GM21619 (cell line): ENCODE results near the gene MPZ.

Experiments used
- ATAC-seq: cut with Tn5 transposase; IDR thresholded peaks from one replicate; pipeline ENCODE4 v1.9.1; 2021; ENCODE audit not compliant: unreplicated experiment

The MPZ gene

DNA sequence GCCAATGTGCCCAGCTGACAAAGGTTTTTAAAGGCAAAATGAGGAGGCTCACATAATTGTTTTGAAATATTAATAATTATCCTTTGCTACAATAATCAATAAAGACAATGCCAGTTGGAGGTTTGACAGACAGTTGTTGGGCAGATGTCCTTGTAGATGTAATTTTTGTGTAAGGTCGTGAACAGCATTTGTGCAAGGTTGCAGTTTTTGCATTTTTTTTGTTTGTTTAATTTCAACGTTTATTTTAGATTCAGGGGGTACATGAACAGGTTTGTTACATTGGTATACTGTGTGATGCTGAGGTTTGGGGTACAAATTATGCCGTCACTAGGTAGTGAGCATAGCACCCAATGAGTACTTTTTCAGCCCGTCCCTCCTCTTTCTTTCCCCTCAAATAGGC, 9.3 kb downstream of the MPZ start:
- no peak for ATAC-seq

DNA sequence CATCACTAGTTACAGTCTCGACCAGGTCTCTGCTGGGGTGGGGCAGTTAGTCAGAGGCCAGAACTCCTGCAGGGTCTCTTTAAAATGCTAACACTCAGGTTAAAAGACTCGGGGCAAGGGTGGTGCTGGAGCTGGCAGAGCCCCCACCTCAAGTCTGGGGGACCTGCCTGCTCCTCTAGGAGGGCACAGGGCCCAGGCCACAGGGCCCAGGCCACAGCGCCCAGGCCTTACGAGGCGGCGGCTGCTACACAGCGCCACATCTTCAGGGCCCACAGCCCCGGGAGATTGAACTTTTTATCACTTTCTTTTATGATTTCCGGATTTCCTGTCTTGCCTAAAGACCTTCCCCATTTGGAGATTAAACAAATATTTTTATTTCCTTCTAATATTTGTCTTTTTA, 10.4 kb downstream of the MPZ start:
- no peak for ATAC-seq

GRCh38 chr1:161298116-161298515, 11.7 kb downstream of the MPZ start:
- ATAC-seq, result peak; percentile 53

DNA sequence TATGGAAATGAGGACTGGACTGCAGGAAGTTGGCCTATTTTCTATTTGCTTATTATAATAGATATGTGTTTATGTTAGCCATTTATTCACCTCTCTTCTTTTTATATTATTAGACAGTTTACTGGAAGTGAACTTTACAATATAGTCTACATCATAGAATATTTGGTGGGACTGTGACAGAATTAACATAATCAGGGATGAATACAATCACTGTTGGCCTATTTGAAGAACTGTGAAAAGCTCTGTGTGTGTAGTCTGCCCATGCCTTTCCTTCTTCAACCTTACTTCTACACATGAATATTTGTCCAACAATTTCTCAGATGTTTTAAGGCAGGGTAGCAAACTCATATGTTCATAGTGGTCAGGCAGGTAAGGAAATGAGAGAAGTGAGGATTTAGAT, 12.4 kb downstream of the MPZ start:
- ATAC-seq, result no peak

DNA sequence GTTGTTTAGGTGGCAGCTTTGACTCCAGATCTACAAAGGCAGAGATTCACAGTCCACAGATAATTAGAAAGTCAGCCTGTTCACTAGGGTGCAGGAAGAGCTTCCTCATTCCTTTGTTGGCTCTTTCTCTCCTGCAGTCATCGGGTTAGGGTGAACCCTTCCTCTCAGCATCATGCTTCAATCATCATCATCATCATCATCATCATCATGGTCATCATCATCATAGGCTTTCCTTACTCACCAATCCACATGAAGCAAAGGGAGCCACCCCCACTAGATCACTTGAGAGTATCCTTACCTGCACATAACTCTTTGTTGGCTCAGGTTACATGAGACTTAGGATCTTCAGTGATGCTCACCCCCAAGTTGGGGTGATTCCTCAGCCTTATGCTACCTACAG, 19.0 kb downstream of the MPZ start:
- no peak for ATAC-seq

DNA sequence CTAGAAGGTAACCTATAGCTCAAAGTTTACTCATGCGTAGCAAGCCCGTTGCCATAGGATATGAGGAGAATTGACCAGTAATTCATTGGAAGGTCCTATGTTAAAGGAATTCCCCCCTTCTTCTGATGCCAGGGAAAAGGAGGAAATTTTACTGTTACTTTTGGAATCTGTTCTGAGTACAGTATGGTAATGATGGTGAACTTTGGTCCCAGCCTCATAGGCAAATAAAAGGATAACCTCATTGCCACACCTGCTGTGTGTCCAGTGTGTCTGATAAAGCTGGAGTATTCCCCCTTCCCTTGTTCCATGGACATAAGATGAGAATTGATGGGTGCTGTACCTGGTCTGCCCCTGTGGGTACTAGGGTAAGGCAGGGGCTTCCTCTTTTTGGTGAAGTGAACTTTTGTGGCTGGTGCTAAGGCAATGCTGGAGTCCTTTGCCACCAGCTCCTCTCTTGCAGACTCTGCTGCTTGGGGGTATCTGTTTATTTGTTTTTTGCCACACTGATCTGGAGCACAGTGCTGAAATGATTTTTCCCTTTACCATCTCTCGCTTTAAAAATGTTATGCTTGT, 22.2 kb downstream of the MPZ start:
- ATAC-seq, result no peak

DNA sequence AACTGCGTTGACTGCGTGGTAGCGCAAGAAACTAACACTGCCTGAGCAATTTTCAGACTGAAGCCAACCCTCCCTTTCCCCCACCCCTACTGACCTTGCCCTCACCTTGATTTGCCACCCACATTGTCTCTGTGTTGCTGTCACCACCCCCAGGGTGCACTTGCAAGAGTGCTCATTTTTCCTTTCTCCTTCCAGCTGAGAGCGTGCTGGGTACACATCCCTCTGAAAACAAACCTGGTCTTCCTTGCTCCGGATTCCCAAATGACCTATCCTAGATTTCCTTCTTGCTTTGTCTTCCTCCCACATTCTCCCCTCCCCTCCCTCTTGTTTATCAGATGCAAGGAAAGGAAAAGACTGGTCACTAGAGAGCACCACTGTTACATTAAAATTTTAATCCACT, 24.2 kb downstream of the MPZ start:
- ATAC-seq, result no peak

DNA sequence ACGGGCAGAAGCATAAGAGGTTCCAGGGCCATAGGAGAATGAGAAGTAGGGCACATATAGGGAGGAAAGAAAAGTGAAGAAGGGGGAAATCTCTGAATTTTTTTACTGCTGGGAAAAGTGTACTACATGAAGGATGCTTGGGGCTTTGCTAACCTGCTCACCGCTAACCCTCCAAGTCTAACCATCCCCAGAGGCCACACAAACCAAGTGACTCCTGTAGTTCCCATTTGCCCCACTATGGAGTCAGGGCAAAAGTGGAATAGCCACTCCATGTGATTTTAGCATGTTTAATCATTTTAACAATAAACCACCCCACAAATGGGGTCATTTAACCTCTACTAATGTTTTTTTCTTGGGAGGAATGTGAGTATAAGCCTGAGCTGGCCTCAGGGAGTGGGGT, 24.7 kb downstream of the MPZ start:
- no peak for ATAC-seq

- ATAC-seq, result no peak
These were observed 26.8 kb downstream of the MPZ start for GRCh38 chr1:161282991-161283390.

- ATAC-seq, result no peak
These were observed 34.9 kb downstream of the MPZ start for GRCh38 chr1:161274874-161275273.

- no peak for ATAC-seq
These were observed 36.4 kb downstream of the MPZ start for GRCh38 chr1:161273402-161273801.

DNA sequence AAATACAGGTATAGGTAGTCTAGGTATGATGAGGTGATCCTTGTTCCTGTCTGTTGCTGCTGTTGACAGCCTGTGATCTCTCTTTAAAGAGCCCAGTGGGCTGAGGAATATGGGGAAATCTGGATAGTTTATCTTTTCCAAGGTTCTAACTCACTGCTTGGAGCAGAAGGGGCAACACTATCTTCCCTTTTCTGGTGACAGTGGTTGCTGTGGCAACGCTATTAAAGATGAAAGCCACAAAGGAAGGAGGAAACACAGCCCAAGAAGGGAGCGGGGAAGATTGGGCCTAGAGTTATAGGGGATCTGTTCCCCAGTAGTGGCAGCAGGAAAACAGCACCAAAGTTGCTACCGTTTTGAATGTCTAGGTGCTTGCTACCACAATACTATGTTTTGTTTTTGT, 42.4 kb downstream of the MPZ start:
- no peak for ATAC-seq

GRCh38 chr1:161266836-161267235, 42.9 kb downstream of the MPZ start:
- no peak for ATAC-seq

DNA sequence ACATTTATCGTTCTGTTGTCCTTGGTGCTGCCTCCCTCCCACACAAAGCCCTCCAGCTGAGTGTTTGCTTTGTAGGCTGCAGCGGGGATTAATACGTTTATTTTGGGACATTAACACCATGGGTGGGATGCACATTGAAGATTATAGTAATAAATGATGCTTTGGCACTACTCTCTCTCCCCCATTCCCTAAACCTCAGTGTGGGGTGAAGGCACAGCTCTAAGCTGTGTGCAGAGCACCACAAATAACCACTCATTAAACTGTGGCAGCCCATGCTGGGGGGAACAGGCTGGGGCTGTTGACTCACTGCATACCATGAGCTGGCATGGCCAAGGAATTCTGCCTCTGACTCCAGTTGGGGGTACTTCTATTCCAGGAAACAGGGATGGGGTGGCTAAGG, 43.6 kb downstream of the MPZ start:
- ATAC-seq, result no peak

GRCh38 chr1:161265305-161265704, 44.5 kb downstream of the MPZ start:
- no peak for ATAC-seq

- ATAC-seq, result no peak
These were observed 48.2 kb downstream of the MPZ start for GRCh38 chr1:161261261-161262235.

- ATAC-seq, result no peak
These were observed 49.1 kb downstream of the MPZ start for GRCh38 chr1:161260376-161261260.

DNA sequence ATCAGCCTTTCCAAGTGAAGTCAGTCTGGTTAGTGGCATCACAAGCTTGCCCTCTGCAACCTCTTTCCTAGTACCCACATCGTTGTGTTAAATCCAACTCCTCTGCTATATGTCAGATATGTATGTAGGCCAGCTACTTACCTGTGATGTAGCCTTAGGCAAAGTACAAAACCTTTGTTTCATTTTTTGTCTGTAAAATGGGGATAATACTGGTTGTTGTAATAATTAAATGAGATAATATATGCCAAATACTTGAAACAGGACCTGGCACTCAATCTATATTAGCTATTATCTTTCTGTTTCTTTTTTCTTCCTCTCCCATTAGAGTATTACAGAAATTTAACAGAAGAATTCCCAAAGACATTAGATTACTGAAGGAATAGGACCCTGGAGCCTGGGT, 50.0 kb downstream of the MPZ start:
- ATAC-seq, result no peak

DNA sequence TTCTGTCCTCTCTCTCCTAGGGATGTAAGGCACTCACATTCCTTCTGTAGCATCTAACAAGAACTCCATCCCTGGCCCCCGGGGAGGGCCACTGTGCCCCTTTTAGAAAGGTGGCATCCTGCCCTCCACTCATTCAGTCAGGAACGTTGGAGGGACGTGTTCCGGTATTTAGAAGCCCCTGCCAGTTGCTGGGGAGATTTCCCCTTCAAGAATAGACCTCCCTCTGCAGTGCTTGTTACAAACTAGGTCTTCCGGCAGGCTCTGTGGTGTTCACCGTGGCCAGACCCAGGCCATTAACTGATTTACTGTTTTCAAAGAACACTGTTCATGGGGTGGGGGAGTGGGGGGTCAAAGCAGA, 50.4 kb downstream of the MPZ start:
- ATAC-seq, result no peak

- peak; percentile 50 for ATAC-seq
These were observed 51.1 kb downstream of the MPZ start, which contains the start of gene PCP4L1 for GRCh38 chr1:161258439-161259344. Gene PCP4L1 (plus strand): TSS chr1:161258745. CDS start chr1:161258975, 230 bp downstream.
